ENCODE data around the gene STK10.

Gene STK10

DNA sequence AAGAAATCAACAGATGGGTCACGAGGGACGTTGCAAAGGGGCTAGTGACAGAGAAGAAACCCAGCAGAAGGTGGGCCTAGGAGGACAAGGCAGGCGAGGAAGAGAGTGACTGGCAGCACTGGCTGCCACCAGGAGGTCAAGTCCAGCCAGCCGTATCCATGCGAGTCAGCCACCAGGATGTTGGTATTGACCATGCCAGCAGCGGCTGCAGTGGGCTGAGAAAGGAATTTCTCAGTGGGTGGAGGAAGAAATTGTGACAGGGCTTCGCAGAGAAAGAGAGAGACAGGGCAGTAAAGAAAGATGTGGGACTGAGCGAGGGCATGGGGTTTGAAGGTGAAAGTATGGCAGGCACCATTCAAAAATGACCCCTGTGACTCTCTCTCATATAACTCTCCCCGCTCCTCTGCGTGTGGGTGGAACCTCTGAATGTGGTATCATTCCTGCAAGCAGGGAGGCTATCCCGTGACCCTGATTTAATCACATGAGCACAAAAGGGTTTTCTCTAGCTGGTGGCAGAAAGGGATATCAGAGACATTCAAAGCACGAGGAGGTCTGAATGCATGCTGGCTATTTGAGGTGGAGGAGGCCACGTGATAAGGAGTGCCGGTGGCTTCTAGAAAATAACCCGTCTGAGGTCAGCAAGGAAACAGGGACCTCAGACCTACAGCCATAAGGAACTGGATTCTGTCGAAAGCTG lies 136.2 kb downstream of the STK10 start:
- H3K27ac ChIP-seq: no peak overlapping the region
- no peak overlapping the region for H3K9ac ChIP-seq (ENCODE audit: insufficient read length)

DNA sequence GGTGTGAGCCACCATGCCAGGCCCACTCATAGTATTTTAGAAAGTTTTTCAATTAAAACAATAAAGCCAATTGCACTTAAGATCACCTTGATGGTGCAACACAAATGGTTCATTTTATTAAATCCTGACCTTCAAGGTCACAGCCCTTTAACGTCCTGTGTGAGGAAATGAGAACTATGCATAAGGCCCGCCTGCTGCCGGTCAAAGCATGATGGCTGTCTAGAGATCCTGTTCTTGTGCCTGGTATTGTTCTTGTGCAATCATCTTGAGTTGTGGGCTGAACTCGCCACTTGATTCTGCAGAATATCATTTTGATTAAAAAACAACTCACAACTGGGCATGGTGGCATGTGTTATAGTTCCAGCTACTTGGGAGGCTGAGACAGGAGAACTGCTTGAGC lies 137.9 kb downstream of the STK10 start:
- Histone ChIP-seq H3K27ac (no peak overlapping the region), H3K4me3 (no peak overlapping the region), H3K9ac (ENCODE audit: insufficient read length) (no peak overlapping the region), H3K9me3 (ENCODE audit: low read depth, low read length) (no peaks in the 10 kb centered on the region), H3K36me3 (ENCODE audit: insufficient read depth, low read length) (no peaks in the 10 kb centered on the region)
- no peak for DNase-seq (ENCODE audit: low read depth, low spot score)
- TF ChIP-seq EZH2 (IDR thresholded peaks at IDR 0.05) (no peak), FOXP2 (optimal IDR thresholded peaks at IDR 0.05; ENCODE audit: control extremely low read depth, extremely low read length, insufficient read depth) (no peak), POLR2AphosphoS5 (IDR thresholded peaks at IDR 0.05; ENCODE audit: borderline replicate concordance, low read depth, low read length) (no peak)

More for the DNA sequence above, 136.2 kb downstream of the STK10 start:
- TF ChIP-seq POLR2AphosphoS5 (IDR thresholded peaks at IDR 0.05; ENCODE audit: borderline replicate concordance, low read depth, low read length) (no peak), EZH2 (IDR thresholded peaks at IDR 0.05) (no peak)
- no peaks in the 10 kb centered on the region for H3K9me3 ChIP-seq (ENCODE audit: low read depth, low read length)
- H3K36me3 ChIP-seq (ENCODE audit: insufficient read depth, low read length): no peaks in the 10 kb centered on the region
- DNase-seq (ENCODE audit: low read depth, low spot score): no peak
- H3K4me3 ChIP-seq: no peak overlapping the region

DNA sequence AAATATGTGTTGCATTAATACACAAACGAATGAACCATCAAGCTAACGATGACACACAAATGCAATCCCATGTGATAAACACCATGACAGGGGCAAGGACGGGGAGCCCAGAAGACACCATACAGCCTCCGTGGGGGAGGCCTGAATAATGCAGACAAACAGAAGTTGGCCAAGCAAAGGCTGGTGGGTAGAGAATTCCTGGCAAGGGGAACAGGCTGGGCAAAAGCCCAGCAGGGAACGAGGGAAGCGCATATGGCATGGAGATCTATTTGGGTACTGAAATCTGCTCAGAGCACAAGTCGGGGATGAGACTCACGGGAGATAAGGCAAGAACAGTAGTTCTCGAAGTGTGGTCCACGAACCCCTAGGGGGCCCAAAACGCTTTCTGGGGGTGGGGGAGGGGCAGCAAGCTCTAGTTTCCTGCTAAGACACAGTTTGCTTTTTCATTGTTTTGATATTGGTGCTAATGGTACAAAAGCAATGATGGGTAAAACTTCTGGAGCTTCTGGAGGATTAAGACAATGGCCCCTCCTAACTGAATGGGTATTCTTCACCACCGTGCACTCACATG lies 138.7 kb downstream of the STK10 start:
- Histone ChIP-seq H3K9ac (ENCODE audit: insufficient read length) (no peak overlapping the region), H3K36me3 (ENCODE audit: insufficient read depth, low read length) (no peaks in the 10 kb centered on the region), H3K4me3 (no peak overlapping the region), H3K9me3 (ENCODE audit: low read depth, low read length) (no peaks in the 10 kb centered on the region), H3K27ac (no peak overlapping the region)
- TF ChIP-seq EZH2 (IDR thresholded peaks at IDR 0.05): no peak
- no peak for DNase-seq (ENCODE audit: low read depth, low spot score)

DNA sequence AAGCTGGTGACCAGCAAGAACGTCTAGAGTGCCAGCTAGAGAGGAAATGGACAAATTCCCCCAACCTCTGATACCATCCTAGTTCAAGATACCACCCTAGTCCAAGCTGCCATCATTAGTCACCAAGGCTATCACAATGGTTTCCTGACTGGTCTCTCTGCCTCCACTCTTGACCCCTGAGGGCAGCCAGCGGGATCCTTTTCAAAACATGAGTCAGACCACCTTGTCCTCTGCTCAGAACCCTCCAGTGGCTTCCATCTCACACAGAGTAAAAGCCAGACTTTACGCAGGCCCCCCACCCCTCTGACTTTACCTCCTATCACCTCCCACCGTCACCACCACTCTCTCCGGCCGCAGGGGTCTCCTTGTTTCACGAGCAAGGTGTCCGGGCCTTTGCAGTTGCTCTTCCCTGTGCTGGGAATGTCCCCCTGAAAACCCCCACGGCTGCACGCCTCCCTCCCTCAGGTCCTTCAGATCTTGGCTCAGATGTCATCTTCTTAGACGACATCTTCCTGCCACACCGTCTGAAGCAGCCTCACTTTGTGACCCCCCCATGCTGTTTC lies 139.4 kb downstream of the STK10 start:
- H3K27ac ChIP-seq: no peak overlapping the region
- no peaks in the 10 kb centered on the region for H3K9me3 ChIP-seq (ENCODE audit: low read depth, low read length)
- no peak overlapping the region for H3K4me3 ChIP-seq
- no peak for TF ChIP-seq FOXP2 (optimal IDR thresholded peaks at IDR 0.05; ENCODE audit: control extremely low read depth, extremely low read length, insufficient read depth)
- TF ChIP-seq POLR2AphosphoS5 (IDR thresholded peaks at IDR 0.05; ENCODE audit: borderline replicate concordance, low read depth, low read length): no peak
- TF ChIP-seq EZH2 (IDR thresholded peaks at IDR 0.05): no peak
- DNase-seq (ENCODE audit: low read depth, low spot score): no peak
- no peak overlapping the region for H3K9ac ChIP-seq (ENCODE audit: insufficient read length)
- H3K36me3 ChIP-seq (ENCODE audit: insufficient read depth, low read length): no peaks in the 10 kb centered on the region

DNA sequence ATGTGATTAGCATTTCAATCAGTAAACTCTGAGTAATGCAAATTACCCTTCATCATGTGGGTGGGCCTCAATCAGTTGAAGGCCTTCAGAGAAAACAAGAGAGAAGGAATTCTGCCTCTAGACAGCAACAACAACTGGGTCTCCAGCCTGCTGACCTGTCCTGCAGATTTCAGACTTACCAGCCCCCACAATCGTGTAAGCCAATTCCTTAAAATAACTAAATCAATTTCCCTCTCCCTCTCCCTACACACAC lies 139.9 kb downstream of the STK10 start:
- DNase-seq (ENCODE audit: low read depth, low spot score): no peak
- no peaks in the 10 kb centered on the region for H3K9me3 ChIP-seq (ENCODE audit: low read depth, low read length)
- H3K27ac ChIP-seq: no peak overlapping the region
- H3K9ac ChIP-seq (ENCODE audit: insufficient read length): no peak overlapping the region
- TF ChIP-seq EZH2 (IDR thresholded peaks at IDR 0.05) (no peak), POLR2AphosphoS5 (IDR thresholded peaks at IDR 0.05; ENCODE audit: borderline replicate concordance, low read depth, low read length) (no peak), FOXP2 (optimal IDR thresholded peaks at IDR 0.05; ENCODE audit: control extremely low read depth, extremely low read length, insufficient read depth) (no peak)
- no peak overlapping the region for H3K4me3 ChIP-seq
- H3K36me3 ChIP-seq (ENCODE audit: insufficient read depth, low read length): no peaks in the 10 kb centered on the region

DNA sequence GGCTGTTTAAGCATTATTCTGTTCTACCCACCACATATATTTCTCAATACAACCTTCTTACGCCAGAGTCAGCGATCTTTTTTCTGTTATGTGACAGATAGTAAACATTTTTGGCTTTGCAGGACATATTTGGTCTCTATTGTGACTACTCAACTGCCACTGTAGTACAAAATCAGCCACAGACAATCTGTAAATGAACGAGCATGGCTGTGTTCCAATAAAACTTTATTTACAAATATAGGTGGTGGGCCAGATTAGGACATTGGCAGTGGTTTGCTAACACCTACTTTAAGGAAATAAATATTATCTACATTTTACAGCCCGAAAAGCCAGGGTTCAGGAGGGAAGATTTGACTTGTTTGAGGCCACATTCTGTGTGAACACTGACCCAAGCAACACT lies 141.4 kb downstream of the STK10 start:
- no peak for DNase-seq (ENCODE audit: low read depth, low spot score)
- Histone ChIP-seq H3K9ac (ENCODE audit: insufficient read length) (no peak overlapping the region), H3K27ac (no peak overlapping the region), H3K4me3 (no peak overlapping the region), H3K36me3 (ENCODE audit: insufficient read depth, low read length) (no peaks in the 10 kb centered on the region), H3K9me3 (ENCODE audit: low read depth, low read length) (no peaks in the 10 kb centered on the region)
- TF ChIP-seq FOXP2 (optimal IDR thresholded peaks at IDR 0.05; ENCODE audit: control extremely low read depth, extremely low read length, insufficient read depth): no peak
- no peak for TF ChIP-seq EZH2 (IDR thresholded peaks at IDR 0.05)
- TF ChIP-seq POLR2AphosphoS5 (IDR thresholded peaks at IDR 0.05; ENCODE audit: borderline replicate concordance, low read depth, low read length): no peak

DNA sequence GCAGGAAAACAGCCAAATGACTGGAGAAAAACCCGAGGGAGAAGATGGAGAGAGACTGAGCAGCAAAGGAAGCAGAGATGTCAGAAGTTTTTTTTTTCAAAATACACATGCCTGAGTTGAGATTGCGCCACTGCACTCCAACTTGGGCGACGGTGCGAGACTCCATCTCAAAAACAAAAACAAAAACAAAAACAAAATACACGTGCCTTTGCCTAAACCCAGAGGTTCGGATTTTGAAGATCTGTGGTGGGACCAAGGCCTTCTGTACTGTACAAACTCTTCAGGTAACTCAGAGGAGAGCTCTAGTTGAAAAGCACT lies 142.8 kb downstream of the STK10 start:
- Histone ChIP-seq H3K36me3 (ENCODE audit: insufficient read depth, low read length) (no peaks in the 10 kb centered on the region), H3K27ac (no peak overlapping the region), H3K4me3 (no peak overlapping the region), H3K9me3 (ENCODE audit: low read depth, low read length) (no peaks in the 10 kb centered on the region), H3K9ac (ENCODE audit: insufficient read length) (no peak overlapping the region)
- TF ChIP-seq POLR2AphosphoS5 (IDR thresholded peaks at IDR 0.05; ENCODE audit: borderline replicate concordance, low read depth, low read length) (no peak), FOXP2 (optimal IDR thresholded peaks at IDR 0.05; ENCODE audit: control extremely low read depth, extremely low read length, insufficient read depth) (no peak), EZH2 (IDR thresholded peaks at IDR 0.05) (no peak)
- DNase-seq (ENCODE audit: low read depth, low spot score): no peak

DNA sequence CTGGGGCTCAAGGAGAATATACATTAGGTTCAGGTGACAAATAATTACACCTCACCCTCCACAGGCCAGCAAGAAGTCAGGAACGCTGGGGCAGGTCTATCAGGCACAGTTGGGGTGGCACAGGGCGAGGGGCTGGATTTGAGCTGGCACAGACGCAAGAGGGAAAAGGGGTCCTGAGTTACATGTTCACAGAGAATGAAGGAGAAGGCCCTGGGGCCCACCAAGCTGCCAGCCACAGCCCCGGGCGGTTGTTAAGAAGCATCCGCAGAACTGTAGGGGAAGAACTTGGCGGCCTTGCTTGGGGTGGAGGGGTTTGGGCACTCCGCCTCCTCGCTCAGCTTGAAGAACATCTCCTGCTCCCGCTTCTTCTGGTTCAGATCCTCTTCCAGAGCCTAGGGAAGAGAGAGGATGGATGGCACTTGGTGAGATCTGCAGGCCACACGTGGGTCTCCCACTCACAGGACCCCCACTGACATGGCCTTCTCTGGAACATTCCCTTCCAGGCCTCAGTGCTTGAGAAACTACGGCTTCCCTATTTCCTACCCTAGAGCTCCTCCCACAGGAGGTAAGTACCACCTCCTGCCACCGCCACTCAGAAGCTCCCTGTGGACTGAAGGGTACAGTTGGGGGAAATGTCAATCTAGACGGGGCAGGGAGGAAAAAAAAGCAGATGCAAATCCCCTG lies 143.3 kb downstream of the STK10 start:
- Histone ChIP-seq H3K4me3 (no peak overlapping the region), H3K9me3 (ENCODE audit: low read depth, low read length) (no peaks in the 10 kb centered on the region), H3K27ac (no peak overlapping the region), H3K36me3 (ENCODE audit: insufficient read depth, low read length) (no peaks in the 10 kb centered on the region), H3K9ac (ENCODE audit: insufficient read length) (no peak overlapping the region)
- TF ChIP-seq EZH2 (IDR thresholded peaks at IDR 0.05) (no peak), POLR2AphosphoS5 (IDR thresholded peaks at IDR 0.05; ENCODE audit: borderline replicate concordance, low read depth, low read length) (no peak), FOXP2 (optimal IDR thresholded peaks at IDR 0.05; ENCODE audit: control extremely low read depth, extremely low read length, insufficient read depth) (no peak)
- DNase-seq (ENCODE audit: low read depth, low spot score): no peak

Data from SK-N-MC (cell line).